ENCODE data around the gene UBE2M. TPM values are rescaled to one million over a fixed set of nuclear protein-coding genes. Genes with fewer than 3 reads are reported as not detected.
A peak's percentile ranks its signal among the peaks of the same experiment; 100 is the strongest.
"Not testable (repeated sequence)": the region's sequence is repeated elsewhere in the genome, so short reads cannot be mapped to it uniquely, and the experiment has no call there.

UBE2M gene
- total RNA-seq, 2 donors from 2014 or later = 17.1 to 18.9 TPM

DNA sequence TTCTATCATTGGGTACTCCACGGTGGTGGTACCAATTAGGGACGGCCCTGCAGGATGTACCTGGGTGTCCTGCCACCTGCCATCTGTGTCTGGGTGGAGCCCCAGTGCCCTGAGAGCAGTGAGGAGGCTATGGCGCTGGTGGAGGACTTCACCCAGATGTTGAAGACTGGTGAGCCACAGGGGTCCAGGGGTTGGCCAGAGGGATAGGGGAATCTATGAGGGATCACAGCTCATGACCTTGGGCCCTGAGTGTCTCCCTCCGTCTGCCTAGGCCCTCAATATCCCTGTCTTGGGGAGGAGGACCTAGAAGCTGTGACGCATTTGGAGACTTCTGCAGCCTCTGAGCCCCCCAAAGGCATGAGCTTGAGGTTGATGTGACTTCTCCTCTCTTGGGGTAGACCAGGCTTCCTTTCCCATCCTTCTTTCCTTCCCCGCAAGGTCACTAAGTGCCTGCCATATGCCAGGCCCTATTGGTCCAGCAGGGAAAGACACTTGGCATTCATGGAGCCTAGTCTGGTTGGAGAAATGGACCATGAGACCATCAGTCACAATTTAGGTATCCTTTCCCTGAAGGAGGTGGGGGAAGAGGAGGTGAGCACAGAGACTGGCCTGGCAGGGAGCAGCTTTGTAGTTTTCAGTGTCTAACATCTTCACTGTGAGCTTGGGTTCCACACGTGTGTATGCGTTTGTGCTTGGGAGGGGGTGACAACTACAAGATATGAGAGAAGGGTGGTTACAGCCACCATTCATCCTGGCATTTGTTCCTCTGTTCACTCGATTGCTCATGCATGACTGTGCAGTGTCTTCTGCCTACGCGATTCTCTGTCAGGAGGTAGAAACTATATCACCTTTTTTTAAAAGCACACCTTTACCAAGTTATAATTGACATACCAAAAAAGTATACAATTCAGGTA is 19.9 kb upstream of the UBE2M start:
- no peak for ATAC-seq (ENCODE audit: insufficient number of reproducible peaks, low FRiP score, low read depth)
- TF ChIP-seq, protein P1, sequence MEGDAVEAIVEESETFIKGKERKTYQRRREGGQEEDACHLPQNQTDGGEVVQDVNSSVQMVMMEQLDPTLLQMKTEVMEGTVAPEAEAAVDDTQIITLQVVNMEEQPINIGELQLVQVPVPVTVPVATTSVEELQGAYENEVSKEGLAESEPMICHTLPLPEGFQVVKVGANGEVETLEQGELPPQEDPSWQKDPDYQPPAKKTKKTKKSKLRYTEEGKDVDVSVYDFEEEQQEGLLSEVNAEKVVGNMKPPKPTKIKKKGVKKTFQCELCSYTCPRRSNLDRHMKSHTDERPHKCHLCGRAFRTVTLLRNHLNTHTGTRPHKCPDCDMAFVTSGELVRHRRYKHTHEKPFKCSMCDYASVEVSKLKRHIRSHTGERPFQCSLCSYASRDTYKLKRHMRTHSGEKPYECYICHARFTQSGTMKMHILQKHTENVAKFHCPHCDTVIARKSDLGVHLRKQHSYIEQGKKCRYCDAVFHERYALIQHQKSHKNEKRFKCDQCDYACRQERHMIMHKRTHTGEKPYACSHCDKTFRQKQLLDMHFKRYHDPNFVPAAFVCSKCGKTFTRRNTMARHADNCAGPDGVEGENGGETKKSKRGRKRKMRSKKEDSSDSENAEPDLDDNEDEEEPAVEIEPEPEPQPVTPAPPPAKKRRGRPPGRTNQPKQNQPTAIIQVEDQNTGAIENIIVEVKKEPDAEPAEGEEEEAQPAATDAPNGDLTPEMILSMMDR (IDR thresholded peaks at IDR 0.05) = no peak
- Histone ChIP-seq H3K4me3 (no peak overlapping the region), H3K27me3 (replicated peaks; ENCODE audit: insufficient read depth) (no peaks in the 10 kb centered on the region), H3K9me3 (no peaks in the 10 kb centered on the region), H3K36me3 (peaks cover 7% of the 10 kb centered on the region), H3K27ac (no peak overlapping the region), H3K4me1 (ENCODE audit: control insufficient read depth in 1 of 2, low read depth in 2 of 2) (peaks cover 12 to 14% of the 10 kb centered on the region in 2 donors)
- DNase-seq (ENCODE audit: low spot score) = no peak

DNA sequence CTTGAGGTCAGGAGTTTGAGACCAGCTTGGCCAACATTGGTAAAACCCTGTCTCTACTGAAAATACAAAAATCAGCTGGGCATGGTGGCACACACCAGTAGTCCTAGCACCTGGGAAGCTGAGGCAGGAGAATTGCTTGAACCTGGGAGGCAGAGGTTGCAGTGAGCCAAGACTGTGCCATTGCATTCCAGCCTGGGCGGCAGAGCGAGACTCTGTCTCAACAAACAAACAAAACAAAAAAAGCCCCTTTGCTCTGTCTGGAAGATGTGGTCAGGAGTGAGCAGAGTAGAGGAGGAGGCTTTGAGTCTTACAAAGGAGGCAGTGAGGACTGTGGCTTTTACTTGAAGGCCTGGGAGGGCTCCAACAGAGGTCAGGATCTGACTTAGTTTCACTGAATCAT is 19.2 kb upstream of the UBE2M start:
- H3K27ac ChIP-seq; H3K27me3 ChIP-seq (replicated peaks; ENCODE audit: insufficient read depth); ATAC-seq (ENCODE audit: insufficient number of reproducible peaks, low FRiP score, low read depth); H3K9me3 ChIP-seq; DNase-seq (ENCODE audit: low spot score); H3K4me3 ChIP-seq; H3K36me3 ChIP-seq: not testable (repeated sequence)
- H3K4me1 ChIP-seq (ENCODE audit: control insufficient read depth in 1 of 2, low read depth in 2 of 2) = peaks cover 12 to 14% of the 10 kb centered on the region in 2 donors

DNA sequence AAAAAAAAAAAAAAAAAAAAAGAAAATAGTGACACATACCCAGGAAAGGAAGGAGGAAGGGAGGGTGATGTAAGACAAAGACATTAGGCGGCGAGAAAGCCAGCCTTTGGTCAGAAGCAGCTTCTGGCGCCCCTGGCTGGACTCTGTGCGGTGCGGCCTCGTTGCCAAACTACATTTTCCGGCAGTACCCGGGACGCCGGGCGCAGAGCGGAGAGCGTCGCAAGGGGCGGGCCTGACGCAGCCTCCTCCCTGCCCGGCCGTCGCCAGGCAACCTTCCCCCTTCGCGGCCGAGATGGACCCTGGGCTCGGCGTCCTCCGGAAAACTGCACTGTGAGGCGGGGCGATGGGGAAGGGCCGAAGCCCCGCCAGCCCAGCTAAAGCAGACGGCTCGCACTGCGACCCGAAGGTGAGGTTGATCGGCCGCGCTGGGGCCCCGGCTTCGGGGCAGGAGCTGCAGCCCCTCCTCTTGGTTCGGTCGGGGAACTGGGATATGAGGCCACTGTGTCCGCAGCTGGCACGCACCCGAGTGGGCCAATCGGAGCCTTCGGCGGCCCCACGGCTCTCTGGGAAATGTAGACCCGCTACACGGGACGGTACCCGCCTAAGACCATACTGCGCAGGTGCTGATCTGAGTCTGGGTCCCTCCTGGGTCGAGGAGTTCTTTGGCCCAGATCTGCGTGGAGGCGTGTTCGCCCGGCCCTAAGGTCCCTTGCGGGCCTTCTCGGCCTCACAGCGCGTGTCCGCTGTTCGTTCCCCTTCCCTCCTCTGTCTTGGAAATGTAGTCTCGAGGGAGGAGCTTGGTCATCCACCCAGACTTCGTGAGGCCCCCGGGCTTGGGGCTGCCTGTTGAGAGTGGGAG is 17.0 kb upstream of the UBE2M start:
- peak; percentile 25 for ATAC-seq (ENCODE audit: insufficient number of reproducible peaks, low FRiP score, low read depth)

GRCh38 chr19:58573658-58574164 is 15.3 kb upstream of the UBE2M start:
- Histone ChIP-seq H3K27me3 (replicated peaks; ENCODE audit: insufficient read depth) (no peaks in the 10 kb centered on the region), H3K27ac (peak overlapping the region; percentile 98 to 99), H3K9me3 (no peaks in the 10 kb centered on the region), H3K4me1 (ENCODE audit: control insufficient read depth in 1 of 2, low read depth in 2 of 2) (peaks cover 13 to 25% of the 10 kb centered on the region in 2 donors), H3K4me3 (peak overlapping the region; percentile 96), H3K36me3 (peaks cover 20% of the 10 kb centered on the region)
- TF ChIP-seq, protein P1 (IDR thresholded peaks at IDR 0.05) = no peak
- no peak for DNase-seq (ENCODE audit: low spot score)
- ATAC-seq (ENCODE audit: insufficient number of reproducible peaks, low FRiP score, low read depth) = no peak

More for the DNA sequence above, 17.0 kb upstream of the UBE2M start:
- no peaks in the 10 kb centered on the region for H3K9me3 ChIP-seq
- peaks cover 6% of the 10 kb centered on the region for H3K36me3 ChIP-seq
- peaks cover 13 to 25% of the 10 kb centered on the region in 2 donors for H3K4me1 ChIP-seq (ENCODE audit: control insufficient read depth in 1 of 2, low read depth in 2 of 2)
- H3K27me3 ChIP-seq (replicated peaks; ENCODE audit: insufficient read depth) = no peaks in the 10 kb centered on the region
- H3K4me3 ChIP-seq = peak overlapping the region; percentile 96
- peak; percentile 71 for DNase-seq (ENCODE audit: low spot score)
- H3K27ac ChIP-seq = peak overlapping the region; percentile 78 to 99
- TF ChIP-seq, protein P1 (IDR thresholded peaks at IDR 0.05) = no peak

DNA sequence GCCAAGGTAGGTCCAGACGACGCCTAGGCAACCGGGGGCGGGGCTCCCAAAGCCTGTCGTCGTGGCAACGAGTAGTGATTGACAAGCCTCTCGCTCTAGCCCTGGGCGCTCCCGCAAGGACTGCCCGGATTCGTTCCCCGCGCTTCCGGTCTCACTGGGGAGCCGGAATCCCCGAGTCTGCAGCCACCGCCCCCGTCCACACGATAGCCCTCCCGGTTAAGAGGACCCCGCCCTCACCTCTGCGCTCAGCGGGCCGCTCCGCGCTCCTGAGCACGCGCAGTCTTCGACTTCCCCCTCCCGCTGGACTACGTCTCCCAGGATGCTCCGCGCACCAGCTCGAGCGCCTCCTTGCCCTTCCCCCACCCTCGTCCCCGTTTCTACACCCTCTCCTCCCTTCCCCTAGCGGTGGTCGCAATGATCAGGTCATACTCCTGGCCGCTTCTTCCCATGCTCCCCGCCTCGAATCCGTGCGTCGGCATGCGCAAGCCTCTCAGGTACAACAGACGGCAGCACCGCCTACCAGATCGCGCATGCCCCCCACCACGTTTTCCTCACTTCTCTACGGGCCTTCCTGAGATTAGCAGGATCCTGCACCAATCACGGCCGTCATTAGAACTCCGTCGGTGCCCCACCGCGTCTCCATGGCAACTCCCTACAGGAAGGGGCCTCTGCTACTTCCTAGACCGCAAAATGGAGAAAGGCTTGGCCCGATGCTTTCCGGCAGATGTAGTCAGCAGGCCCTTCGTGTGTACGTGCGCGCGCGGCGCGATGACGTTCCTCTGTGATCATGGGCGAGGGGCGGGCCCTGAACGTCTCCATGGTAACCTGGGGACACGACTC is 14.6 kb upstream of the UBE2M start, which contains the start of gene MZF1:
TSS of gene MZF1 (minus strand) at position 518 of the 840 bp plus-strand sequence. CDS start 1,946 bp downstream, outside the sequence.
- Histone ChIP-seq H3K9me3 (no peaks in the 10 kb centered on the region), H3K27ac (peak within 1 kb of the TSS; percentile 98 to 99), H3K27me3 (replicated peaks; ENCODE audit: insufficient read depth) (no peaks in the 10 kb centered on the region), H3K36me3 (peaks cover 20% of the 10 kb centered on the region), H3K4me1 (ENCODE audit: control insufficient read depth in 1 of 2, low read depth in 2 of 2) (peaks cover 13 to 25% of the 10 kb centered on the region in 2 donors), H3K4me3 (peak within 1 kb of the TSS; percentile 96)
- ATAC-seq (ENCODE audit: insufficient number of reproducible peaks, low FRiP score, low read depth) (peak; percentile 85), DNase-seq (ENCODE audit: low spot score) (peak; percentile 100)
- TF ChIP-seq, protein P1 (IDR thresholded peaks at IDR 0.05) = peak; percentile 38
